Fibroblast of the aortic adventitia (primary cell): ENCODE data around the gene FBXL7. TPM values are rescaled to one million over a fixed set of nuclear protein-coding genes. Genes with fewer than 3 reads are reported as not detected.
A peak's percentile ranks its signal among the peaks of the same experiment; 100 is the strongest.

Experiments used
- DNase-seq: peaks from one replicate; pipeline ENCODE4 v3.0.0-alpha.2; 2010; ENCODE audit warnings: low read depth
- H3K4me3 ChIP-seq: 2 replicates; pipeline ENCODE4 v1.5.1; 2011; ENCODE audit warnings: low read depth, mild to moderate bottlenecking, control low read depth, low read length, moderate library complexity
- CTCF ChIP-seq: IDR thresholded peaks from 2 replicates; pipeline ENCODE4 v1.5.1; 2011; ENCODE audit warnings: mild to moderate bottlenecking, low read length, control low read depth, inconsistent platforms; ENCODE audit not compliant: insufficient read depth
- total RNA-seq: library from RNA; depleted of rRNA; stranded (reverse); fragments of >200 nt; gene quantifications from 2 replicates; pipeline ENCODE4 v1.2.3, GENCODE V29; 2012; ENCODE audit warnings: low replicate concordance

The FBXL7 gene
- total RNA-seq, 1 donor, result 12.4 TPM

- DNase-seq, result peak; percentile 63
- H3K4me3 ChIP-seq, result no peak overlapping the region
- TF ChIP-seq CTCF, result no peak
Observed at GRCh38 chr5:15904899-15905830, 405.2 kb downstream of the FBXL7 start.

- peak overlapping the region; percentile 41 for H3K4me3 ChIP-seq
- TF ChIP-seq CTCF, result no peak
- DNase-seq, result peak; percentile 71
Observed at GRCh38 chr5:15914638-15915037, 414.7 kb downstream of the FBXL7 start.

GRCh38 chr5:15926586-15926985 lies 426.6 kb downstream of the FBXL7 start:
- TF ChIP-seq CTCF, result no peak
- no peak overlapping the region for H3K4me3 ChIP-seq
- peak; percentile 11 for DNase-seq

GRCh38 chr5:15927710-15928380 lies 427.9 kb downstream of the FBXL7 start:
- no peak for TF ChIP-seq CTCF
- no peak overlapping the region for H3K4me3 ChIP-seq
- no peak for DNase-seq

GRCh38 chr5:15929611-15930263 lies 429.8 kb downstream of the FBXL7 start:
- H3K4me3 ChIP-seq, result peak overlapping the region; percentile 15
- DNase-seq, result peak; percentile 83
- no peak for TF ChIP-seq CTCF

- H3K4me3 ChIP-seq, result no peak overlapping the region
- TF ChIP-seq CTCF, result no peak
- DNase-seq, result no peak
Observed at GRCh38 chr5:15932066-15932465, 432.1 kb downstream of the FBXL7 start.
